Mesothelial cell of epicardium (in vitro differentiated cells): ENCODE measurements around the gene TNFRSF4. TPM values are rescaled to one million over a fixed set of nuclear protein-coding genes. Genes with fewer than 3 reads are reported as not detected.

ENCODE experiments used
- DNase-seq, 2 experiments: peaks; one replicate each; pipeline ENCODE4 v3.0.0; 2021; ENCODE audit warnings: low spot score in 2 of 2; ENCODE audit not compliant: unreplicated experiment in 2 of 2
- H3K27ac Mint-ChIP-seq: 2 replicates; pipeline ENCODE4 v1.8.0; 2021; ENCODE audit warnings: mixed read lengths
- H3K27me3 Mint-ChIP-seq: 2 replicates; pipeline ENCODE4 v1.8.0; 2021; ENCODE audit warnings: low read depth, mixed read lengths
- H3K36me3 Mint-ChIP-seq: 2 replicates; pipeline ENCODE4 v1.8.0; 2021; ENCODE audit warnings: mixed read lengths
- H3K4me1 Mint-ChIP-seq: 2 replicates; pipeline ENCODE4 v1.8.0; 2021; ENCODE audit warnings: mixed read lengths
- H3K4me3 Mint-ChIP-seq: 2 replicates; pipeline ENCODE4 v1.8.0; 2021; ENCODE audit warnings: mild to moderate bottlenecking, moderate library complexity, mixed read lengths
- H3K9me3 Mint-ChIP-seq: 2 replicates; pipeline ENCODE4 v1.8.0; 2021; ENCODE audit warnings: mixed read lengths
- CTCF ChIP-seq: fragments of 200-600 bp; sonication (generic); IDR thresholded peaks from one replicate; pipeline ENCODE4 v1.5.0; 2021; ENCODE audit warnings: antibody characterized with exemption; ENCODE audit not compliant: unreplicated experiment
- total RNA-seq: library from RNA; stranded (reverse); gene quantifications from 3 replicates; pipeline ENCODE4 v1.2.1, GENCODE V29; 2021

The TNFRSF4 gene
- total RNA-seq, 1 donor from 2014 or later = 0.34 TPM

- no peak overlapping the region for H3K4me3 Mint-ChIP-seq
- H3K27me3 Mint-ChIP-seq = no peaks in the 10 kb centered on the region
- H3K9me3 Mint-ChIP-seq = no peaks in the 10 kb centered on the region
- peak overlapping the region; percentile 21 for H3K27ac Mint-ChIP-seq
- DNase-seq = no peak
- no peaks in the 10 kb centered on the region for H3K4me1 Mint-ChIP-seq
- peaks cover 10% of the 10 kb centered on the region for H3K36me3 Mint-ChIP-seq
- no peak for TF ChIP-seq CTCF
Measured at GRCh38 chr1:1215080-1215676, 1.2 kb upstream of the TNFRSF4 start.

- Mint-ChIP-seq H3K27me3 (peaks cover 5% of the 10 kb centered on the region), H3K4me1 (peaks cover 2% of the 10 kb centered on the region), H3K4me3 (no peak overlapping the region), H3K36me3 (peaks cover 7% of the 10 kb centered on the region), H3K27ac (no peak overlapping the region), H3K9me3 (no peaks in the 10 kb centered on the region)
- TF ChIP-seq CTCF = no peak
- no peak for DNase-seq
Measured at GRCh38 chr1:1212780-1213344, 1.1 kb downstream of the TNFRSF4 start.

GRCh38 chr1:1211541-1212441 lies 2.2 kb downstream of the TNFRSF4 start:
- peaks cover 2% of the 10 kb centered on the region for H3K4me1 Mint-ChIP-seq
- no peak for TF ChIP-seq CTCF
- no peak overlapping the region for H3K27ac Mint-ChIP-seq
- DNase-seq = no peak
- peaks cover 5% of the 10 kb centered on the region for H3K36me3 Mint-ChIP-seq
- no peak overlapping the region for H3K4me3 Mint-ChIP-seq
- peaks cover 15% of the 10 kb centered on the region for H3K27me3 Mint-ChIP-seq
- H3K9me3 Mint-ChIP-seq = no peaks in the 10 kb centered on the region

GRCh38 chr1:1210726-1211540 lies 3.0 kb downstream of the TNFRSF4 start:
- H3K27me3 Mint-ChIP-seq = peaks cover 20% of the 10 kb centered on the region
- H3K4me1 Mint-ChIP-seq = peaks cover 2% of the 10 kb centered on the region
- no peaks in the 10 kb centered on the region for H3K9me3 Mint-ChIP-seq
- H3K36me3 Mint-ChIP-seq = no peaks in the 10 kb centered on the region
- no peak overlapping the region for H3K4me3 Mint-ChIP-seq
- peak in 1 of 2 experiments; percentile 17 for DNase-seq
- TF ChIP-seq CTCF = no peak
- H3K27ac Mint-ChIP-seq = no peak overlapping the region

- Mint-ChIP-seq H3K9me3 (no peaks in the 10 kb centered on the region), H3K27me3 (peaks cover 26% of the 10 kb centered on the region), H3K4me3 (no peak overlapping the region), H3K27ac (no peak overlapping the region), H3K36me3 (no peaks in the 10 kb centered on the region), H3K4me1 (peaks cover 2% of the 10 kb centered on the region)
- no peak for DNase-seq
- TF ChIP-seq CTCF = no peak
Measured at GRCh38 chr1:1208713-1209433, 5.1 kb downstream of the TNFRSF4 start.
